HG03103 (cell line): ENCODE data around the gene MTARC2.

Experiments used
- ATAC-seq: cut with Tn5 transposase; IDR thresholded peaks from one replicate; pipeline ENCODE4 v1.9.1; 2021; ENCODE audit warnings: low read depth; ENCODE audit not compliant: unreplicated experiment

Gene MTARC2

GRCh38 chr1:220797044-220797443, 48.9 kb downstream of the MTARC2 start:
- no peak for ATAC-seq

- ATAC-seq: no peak
Observed at GRCh38 chr1:220797553-220797952, 49.4 kb downstream of the MTARC2 start.

GRCh38 chr1:220798338-220798737, 50.2 kb downstream of the MTARC2 start:
- ATAC-seq: no peak

- no peak for ATAC-seq
Observed at GRCh38 chr1:220800262-220800661, 52.1 kb downstream of the MTARC2 start.

- ATAC-seq: peak; percentile 55
Observed at GRCh38 chr1:220803401-220804201, 55.5 kb downstream of the MTARC2 start.

GRCh38 chr1:220804202-220804586, 56.1 kb downstream of the MTARC2 start:
- ATAC-seq: no peak

GRCh38 chr1:220806408-220806807, 58.3 kb downstream of the MTARC2 start:
- ATAC-seq: no peak

GRCh38 chr1:220807726-220808125, 59.6 kb downstream of the MTARC2 start:
- ATAC-seq: no peak

GRCh38 chr1:220808345-220809186, 60.4 kb downstream of the MTARC2 start:
- ATAC-seq: no peak

GRCh38 chr1:220809187-220809550, 61.0 kb downstream of the MTARC2 start:
- no peak for ATAC-seq

- ATAC-seq: no peak
Observed at GRCh38 chr1:220809704-220810103, 61.6 kb downstream of the MTARC2 start.

GRCh38 chr1:220810179-220810653, 62.1 kb downstream of the MTARC2 start:
- ATAC-seq: peak; percentile 91

- ATAC-seq: no peak
Observed at GRCh38 chr1:220810963-220811362, 62.8 kb downstream of the MTARC2 start.

GRCh38 chr1:220811695-220812094, 63.6 kb downstream of the MTARC2 start:
- ATAC-seq: no peak

GRCh38 chr1:220812308-220812707, 64.2 kb downstream of the MTARC2 start:
- ATAC-seq: no peak

GRCh38 chr1:220813013-220813412, 64.9 kb downstream of the MTARC2 start:
- no peak for ATAC-seq

- no peak for ATAC-seq
Observed at GRCh38 chr1:220815409-220815808, 67.3 kb downstream of the MTARC2 start.

- ATAC-seq: no peak
Observed at GRCh38 chr1:220817907-220818306, 69.8 kb downstream of the MTARC2 start.

GRCh38 chr1:220818421-220819173, 70.5 kb downstream of the MTARC2 start:
- no peak for ATAC-seq

GRCh38 chr1:220819467-220820026, 71.4 kb downstream of the MTARC2 start:
- ATAC-seq: no peak
